HG03097 (cell line): ENCODE results near the gene CAMK1D.
"Not testable (repeated sequence)": the region's sequence is repeated elsewhere in the genome, so short reads cannot be mapped to it uniquely, and the experiment has no call there.

Experiments
- ATAC-seq: cut with Tn5 transposase; IDR thresholded peaks from one replicate; pipeline ENCODE4 v1.9.1; 2021; ENCODE audit not compliant: unreplicated experiment, low FRiP score

CAMK1D gene

DNA sequence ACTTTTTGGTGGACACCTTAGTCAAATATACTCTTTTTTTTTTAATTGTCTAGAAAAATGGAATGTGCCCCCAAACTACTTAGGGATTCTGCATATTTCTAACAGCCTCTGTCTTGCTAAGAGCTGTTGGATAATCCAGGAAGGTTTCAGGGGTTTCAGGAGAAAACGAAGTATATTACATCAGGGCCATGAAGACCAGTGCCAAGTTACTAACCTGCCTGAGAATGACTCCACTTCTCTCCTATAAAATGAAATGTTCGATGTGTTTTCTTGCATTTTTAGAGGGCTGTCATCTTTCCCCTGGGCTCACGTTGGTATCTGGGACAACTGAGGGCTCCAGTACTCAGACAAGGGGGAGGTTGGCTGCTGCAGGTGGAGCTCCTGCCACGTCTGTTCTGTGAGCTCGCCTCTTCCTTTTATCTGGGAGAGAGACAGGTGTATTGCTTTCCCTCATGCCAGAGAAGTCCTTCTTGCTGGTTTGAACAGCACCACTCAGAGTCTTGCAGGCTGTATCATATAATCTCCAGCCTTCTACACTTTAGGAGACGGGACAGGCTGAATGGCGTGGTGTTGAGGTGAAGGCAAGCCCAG, 71.3 kb downstream of the CAMK1D start:
- ATAC-seq, result no peak

DNA sequence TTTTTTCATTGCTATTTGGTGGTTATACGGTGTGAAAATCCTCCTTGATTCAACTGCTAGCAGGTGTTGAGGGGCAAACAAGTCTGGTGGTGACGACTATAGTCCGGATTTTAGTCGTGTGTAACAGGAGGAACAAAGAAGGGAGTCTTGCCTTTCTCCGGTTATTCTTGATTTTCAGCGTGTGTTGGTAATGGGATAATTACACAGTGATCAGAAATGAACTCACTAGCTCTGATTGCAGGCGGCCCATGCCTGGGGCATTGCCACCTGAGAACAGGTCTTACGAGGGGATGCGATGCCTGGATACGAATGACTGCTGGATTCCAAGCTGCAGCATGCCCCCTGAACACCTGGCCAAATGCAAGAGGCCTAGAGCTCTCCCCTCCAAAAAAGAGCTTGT, 72.8 kb downstream of the CAMK1D start:
- ATAC-seq, result no peak

DNA sequence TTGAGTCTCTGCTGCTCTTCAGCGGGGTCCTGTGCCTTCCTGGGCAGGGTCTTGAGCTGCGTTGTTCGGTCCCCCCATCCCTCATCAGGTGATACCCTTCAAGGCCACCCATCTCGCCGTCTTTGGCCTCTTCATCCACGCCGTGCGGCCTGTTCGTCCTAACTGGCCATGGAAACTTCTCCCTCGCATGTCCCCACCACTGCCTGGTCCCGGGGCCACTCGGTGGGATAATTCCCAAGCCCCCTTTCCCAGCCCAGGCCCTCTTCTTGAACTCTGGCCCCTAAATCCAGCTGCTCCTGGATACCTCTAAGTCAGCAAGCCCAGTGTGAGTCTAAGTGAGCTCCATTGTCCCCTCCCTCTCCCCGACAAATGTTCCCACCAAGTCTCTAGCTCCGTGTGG, 74.5 kb downstream of the CAMK1D start:
- no peak for ATAC-seq

DNA sequence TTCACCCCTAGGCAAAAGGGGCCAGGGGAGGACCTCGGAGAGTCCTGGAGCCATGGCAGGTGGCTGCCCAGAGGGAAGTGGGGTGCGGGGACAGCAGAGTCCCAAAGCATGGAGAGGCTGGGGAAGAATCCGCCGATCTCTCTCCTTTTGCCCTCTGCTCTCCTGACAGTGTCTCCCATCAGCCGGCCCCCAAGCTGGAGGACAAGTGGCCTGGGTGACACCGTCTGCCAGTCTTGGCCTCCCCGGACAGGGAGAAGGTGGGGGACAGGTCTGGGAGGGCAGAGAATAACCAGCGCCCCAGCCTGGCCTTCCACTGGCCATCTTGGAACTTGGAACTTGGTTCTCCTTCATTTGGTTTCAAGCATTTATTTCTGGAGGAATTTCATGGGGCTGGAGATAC, 77.9 kb downstream of the CAMK1D start:
- no peak for ATAC-seq

DNA sequence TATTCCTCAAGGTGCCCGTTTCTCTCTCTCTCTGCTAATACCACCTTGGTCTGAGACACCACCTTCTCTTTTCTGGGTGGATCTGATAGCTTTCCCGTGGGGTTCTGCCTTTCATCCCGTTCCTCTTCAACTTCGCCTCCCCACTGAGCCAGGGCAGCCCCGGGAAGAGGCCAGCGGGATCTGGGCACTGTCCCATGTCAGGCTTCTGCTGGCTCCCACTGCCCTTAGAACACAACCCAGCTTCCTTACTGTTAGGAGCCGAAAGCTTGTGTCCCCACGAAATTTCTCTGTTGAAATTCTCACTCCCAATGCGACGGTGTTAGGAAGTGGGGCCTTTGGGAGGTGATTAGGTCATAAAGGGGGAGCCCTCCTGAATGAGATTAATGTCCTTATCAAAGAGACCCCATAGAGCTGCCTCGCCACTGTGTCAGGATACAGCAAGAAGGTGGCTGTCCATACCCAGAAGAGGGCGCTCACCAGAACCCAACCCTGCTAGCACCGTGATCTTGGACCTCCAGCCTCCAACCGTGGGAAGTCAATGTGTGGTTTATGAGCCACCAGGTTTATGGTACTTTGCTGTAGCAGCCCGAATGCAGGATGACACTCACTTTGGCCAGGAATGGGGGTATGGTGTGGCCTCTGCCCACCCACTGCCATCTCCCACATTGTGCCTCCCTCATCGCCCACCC, 79.2 kb downstream of the CAMK1D start:
- no peak for ATAC-seq

DNA sequence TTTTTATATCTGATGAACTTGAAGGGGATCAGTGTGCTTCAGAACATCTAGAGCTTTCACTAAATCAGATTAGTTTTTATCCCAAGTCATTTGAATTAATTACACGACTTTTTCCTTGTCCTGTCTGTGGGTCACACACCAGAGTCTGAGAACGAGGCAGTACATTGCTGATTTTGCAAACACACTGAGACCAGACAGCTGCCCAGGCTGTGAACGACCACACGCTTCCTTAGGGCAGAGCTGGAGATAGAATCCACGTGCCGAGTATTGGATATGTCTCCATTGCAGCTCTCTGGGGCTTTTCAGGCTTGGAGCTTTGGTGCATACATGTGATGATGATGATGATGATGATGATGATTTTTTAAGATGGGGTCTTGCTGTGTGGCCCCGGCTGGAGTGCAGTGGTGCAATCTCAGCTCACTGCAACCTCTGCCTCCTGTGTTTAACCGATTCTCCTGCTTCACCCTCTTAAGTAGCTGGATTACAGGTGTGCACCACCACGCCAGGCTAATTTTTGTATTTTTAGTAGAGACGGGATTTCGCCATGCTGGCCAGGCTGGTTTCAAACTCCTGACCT, 81.1 kb downstream of the CAMK1D start:
- ATAC-seq, result no peak

DNA sequence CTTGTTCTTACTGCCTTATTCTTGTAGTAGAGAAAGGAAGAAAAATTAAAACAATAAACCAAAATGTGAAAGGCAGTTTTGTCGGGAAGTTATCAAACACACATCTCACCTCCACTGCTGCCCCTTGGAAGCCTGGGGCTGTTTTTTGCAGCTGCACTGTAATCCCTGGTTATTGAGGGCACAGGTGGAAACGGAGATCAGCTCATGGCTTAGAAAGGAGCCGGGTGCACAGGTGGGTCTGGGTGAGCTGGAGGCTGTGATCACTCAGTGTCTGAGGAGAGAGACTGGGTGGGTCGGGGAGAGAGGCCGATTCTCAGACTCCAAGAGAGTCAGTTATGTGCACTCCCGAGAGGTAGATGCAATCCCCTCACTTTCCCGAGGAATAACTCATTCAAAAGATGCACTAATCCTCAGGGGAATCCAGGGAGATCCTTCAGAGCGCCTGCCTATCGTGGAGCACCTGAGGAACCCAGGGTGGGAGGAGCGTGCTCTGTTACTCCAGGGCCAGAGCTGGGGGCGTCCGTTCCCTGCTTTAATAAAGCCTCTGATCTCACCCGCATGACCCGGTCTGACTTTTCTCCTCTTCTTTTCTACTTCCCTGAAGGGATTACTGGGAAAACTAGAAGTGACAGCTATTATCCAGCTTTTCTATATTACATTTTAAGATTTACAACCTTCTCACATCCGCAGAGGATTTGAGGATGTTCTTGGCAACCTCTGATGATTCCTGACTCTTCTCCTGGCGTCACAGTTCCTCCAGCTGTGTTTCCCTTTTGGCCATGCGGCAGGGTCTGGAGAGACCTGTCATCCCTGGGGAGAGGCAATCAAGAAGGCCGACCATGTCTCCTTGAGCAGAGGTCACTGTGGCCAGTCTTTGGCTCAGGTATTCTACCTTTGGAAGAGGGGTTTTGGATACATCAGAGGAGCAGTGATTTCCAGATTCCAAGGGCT, 82.1 kb downstream of the CAMK1D start:
- no peak for ATAC-seq

DNA sequence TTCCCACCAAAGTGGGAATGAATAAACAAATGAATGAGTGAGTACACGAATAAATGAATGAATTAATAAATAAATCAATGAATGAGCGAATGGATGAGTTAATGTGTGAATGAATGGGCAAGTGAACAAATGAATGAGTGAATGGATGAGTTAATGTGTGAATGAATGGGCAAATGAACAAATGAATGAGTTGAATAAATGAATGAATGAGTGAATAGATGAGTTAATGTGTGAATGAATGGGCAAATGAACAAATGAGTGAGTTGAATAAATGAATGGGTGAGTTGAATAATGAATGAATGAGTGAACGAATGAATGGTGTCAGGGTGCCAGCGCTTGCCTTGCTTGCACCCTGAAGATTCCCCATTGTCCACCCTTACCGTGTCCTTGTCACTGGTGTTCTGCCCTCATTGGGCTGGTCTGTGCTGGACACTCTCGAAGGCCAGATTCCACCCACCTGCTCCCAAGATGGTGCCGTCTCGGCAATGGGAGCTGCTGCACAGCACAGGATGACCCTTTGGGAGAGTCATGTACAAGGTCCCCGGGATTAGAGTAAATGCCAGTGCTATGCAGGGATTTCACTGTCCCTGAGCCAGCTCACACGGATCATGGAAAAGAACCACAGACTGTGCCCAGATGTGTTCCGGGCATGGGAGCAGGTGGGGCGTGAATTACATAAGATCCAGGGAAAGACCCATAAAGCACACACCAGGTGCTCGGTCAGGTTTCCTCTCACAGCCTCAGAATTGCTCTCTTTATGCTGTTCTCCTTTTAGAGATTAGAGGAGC, 83.2 kb downstream of the CAMK1D start:
- no peak for ATAC-seq

DNA sequence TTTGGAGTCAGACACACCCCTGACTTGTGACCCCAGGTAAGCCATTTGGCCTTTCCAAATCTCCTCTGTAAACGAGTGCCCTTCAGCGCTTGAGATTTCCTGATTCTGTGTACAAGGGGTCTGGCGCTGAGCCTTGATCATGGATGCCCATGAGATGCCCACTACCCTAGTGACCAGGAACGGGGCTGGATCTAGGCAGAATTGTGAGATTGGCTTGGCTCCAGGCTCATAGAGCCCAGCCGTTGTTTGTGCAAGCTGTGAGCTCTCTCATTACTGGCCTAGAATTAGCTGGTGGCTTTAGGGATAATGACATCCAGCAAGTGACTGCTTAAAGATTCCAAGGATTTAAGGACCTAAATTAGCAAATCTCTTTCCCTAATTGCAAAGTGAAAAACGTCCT, 84.9 kb downstream of the CAMK1D start:
- ATAC-seq, result no peak

DNA sequence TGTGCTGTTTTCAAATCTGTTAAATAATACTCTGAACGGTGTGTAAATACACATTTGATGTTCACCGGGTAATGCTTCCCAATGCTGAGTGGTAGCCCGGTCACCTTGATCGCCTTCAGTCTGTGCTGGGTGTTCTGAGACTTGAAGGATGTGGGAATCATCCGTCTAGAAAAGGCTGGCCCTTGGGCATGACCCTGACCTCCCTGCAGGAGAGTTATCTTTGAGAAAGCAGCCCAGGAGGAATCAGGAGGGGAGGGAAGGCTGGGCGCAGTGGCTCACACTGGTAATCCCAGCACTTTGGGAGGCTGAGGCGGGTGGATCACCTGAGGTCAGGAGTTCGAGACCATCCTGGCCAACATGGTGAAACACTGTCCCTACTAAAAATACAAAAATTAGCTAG, 85.3 kb downstream of the CAMK1D start:
- not testable (repeated sequence) for ATAC-seq

DNA sequence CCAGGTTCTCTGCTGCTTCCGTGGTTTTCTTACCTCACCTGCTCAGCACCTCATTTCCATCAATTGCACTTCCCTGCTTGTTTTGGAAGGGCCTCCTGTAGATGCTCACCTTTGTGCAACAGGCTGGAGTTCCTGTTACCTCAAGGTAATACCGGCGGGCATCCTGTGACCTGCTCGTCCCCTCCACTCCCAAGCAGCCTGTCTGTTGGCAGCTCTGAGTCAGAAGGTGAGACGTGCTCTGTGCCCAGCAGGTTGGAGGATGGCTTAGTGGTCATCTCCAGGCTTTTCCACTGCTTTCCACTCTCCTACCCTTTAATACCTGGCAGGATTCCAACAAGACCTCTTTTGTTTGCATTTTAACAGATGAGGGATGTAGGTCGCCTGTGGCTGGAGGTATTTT, 86.0 kb downstream of the CAMK1D start:
- ATAC-seq, result no peak

DNA sequence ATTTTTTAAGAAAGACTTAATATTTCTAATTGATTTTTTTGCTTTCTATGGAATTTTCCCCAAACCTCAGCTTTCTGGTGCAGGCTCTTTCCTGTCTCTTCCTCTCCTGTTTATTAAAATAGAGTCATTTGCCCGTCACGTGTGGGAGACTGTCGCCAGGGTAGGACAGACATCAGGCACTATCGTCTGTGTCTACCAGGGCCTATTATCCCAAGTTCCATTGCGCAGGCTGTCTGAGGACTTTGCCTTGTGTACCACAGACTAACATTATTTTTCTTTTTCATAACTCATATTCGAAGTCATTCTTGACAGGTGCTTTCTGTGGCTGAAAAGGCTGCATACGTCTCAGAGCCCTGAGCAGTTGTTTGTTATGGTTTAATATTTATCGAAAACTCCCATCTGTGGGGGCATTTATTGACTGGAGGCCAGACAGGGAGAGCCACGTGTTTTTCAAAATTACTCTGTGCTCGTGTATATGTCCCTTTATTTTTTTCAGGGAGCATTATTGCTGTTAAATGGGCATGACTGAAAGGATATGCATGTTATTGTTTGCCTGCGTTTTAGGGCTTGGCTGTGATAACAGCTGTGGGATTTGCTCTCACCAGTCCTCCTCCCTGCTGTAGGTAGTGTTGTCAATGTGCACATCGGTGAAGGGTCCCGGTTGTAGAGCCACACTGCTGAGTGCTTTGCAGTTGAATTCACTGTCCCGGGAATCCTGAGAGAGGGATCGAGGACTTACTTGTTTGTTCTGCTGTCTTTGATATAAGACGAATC, 89.8 kb downstream of the CAMK1D start:
- ATAC-seq, result no peak

DNA sequence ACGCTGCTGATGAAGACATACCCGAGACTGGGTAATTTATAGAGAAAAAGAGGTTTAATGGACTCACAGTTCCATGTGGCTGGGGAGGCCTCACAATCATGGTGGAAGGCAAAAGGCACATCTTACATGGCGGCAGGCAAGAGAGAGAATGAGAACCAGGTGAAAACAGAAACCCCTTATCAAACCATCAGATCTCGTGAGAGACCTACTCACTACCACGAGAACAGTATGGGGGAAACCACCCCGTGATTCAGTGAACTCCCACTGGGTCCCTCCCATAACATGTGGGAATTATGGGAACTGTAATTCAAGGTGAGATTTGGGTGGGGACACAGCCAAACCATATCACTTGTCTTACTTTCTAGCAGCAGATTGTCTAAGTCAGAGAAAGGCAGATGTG, 90.4 kb downstream of the CAMK1D start:
- not testable (repeated sequence) for ATAC-seq

DNA sequence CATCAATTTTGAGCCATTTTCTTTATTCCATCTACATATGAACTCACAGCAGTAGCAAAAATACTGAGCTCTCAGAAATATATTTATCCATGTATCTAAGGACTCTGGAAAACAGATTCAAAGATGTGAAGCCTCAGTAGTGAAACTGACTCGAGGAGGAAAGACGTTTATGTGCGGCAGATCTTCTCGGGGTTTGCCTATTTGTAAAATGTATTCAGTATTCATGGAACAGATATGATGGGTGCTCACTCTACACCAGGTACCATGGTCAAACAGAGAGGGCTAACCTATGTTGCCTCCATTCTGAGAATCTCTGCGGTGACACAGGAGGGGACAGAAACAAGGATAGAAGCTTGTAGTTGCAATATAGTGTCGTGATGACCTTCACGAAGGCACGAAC, 93.7 kb downstream of the CAMK1D start:
- ATAC-seq, result no peak

DNA sequence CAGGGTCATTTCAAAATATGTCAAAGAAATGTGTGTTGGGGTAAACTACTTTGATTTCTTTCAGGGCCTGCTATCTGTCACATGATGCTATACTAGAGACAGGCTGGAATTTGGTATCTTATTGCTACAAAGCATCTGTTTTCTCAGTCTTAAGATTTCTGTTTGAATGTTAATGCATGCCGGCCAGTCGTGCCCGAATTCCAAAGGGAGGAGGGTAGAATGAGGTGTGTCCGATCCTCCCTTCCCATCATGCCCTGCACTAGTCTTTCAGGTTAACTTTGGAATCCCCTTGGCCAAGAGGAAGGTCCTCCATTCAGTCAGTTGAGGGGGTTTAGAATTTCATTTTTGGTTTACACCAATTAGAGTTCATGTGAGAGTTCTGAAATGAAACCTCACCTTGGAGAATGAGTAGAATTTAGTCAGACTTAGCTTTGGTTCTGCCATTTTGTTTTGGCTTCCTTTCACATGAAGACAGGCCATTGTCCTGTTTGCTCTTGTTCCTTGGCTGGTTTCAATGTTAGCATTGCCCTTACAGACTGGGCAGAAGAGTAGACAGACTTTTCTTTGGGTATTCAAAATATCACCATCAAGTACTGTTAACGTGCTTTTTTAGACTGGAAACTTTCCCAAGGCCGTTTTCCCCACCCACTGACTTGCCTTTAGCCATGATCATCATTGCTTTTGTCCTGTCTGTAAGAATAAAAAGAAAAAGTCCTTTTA, 95.8 kb downstream of the CAMK1D start:
- ATAC-seq, result no peak

DNA sequence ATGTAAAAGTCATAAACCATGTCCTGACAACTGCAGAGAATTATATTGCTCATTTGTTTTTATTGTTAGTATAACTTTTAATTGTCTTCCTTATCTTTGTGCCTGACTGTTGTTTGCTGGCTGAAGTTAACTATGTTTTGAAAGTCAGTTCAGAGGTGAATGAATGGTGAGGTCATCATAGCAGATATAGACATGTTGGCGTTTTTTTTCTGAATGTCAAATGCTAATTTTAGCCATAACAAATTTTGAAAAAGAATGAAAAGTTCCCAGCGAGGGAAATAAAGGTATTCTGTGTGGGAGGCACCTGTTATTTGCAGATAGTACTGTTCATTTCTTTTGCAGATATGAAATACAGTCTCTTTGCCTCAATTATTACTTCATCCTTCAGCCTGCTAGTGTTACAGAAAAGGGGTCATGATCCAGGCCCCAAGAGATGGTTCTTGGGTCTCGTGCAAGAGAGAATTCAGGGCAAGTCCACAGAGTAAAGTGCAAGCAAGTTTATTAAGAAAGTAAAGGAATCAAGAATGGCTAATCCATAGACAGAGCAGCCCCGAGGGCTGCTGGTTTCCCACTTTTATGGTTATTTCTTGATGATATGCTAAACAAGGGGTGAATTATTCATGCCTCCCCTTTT, 96.5 kb downstream of the CAMK1D start:
- no peak for ATAC-seq

DNA sequence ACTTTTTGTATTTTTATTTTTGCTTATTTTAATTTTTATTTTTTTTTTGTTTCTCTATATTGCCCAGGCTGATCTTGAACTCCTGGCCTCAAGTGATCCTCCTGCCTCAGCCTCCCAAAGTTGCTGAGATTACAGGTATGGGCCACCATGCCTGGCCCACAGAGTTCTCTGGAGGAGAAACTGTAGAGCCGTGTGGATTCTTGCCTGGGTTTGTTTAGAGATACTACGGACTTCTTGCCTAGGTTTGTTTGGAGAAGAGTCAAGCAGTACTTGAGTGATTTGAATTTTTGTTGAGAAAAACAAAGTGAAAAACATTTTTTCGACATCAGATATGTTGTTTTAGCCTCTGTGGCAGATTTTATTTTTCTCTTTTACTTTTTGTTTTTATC, 99.0 kb downstream of the CAMK1D start:
- ATAC-seq, result no peak

DNA sequence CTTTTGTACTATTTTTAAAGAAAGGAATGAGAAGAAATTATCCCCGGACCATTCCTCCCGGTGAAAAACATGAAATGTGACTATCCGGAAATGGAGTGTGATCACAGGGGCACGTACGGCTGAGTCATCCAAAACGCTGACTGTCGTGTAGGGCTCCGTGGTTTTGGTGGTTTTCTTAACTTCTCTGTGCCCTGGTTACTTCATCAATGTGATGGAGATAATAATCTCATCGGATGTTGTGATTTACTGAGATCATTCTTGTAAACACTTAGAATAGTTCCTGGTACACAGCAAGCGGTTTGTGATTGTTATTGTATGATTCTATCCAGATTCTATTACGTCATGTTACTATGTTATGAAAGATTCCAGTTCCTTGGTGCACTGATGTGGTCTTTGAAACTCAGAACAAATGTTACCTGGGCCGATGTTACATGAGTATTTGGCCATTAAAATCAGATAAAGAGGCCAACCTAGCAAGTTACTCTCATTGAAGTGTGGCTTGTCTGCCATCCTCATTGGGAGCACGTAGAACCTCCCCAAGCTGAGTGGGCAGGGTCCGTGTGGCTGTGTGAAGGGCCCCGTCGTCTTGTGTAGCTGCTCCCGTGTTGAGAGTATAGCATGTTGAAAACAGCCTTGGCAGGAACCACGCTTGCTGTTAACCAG, 99.5 kb downstream of the CAMK1D start:
- ATAC-seq, result no peak
